ENCODE data around the gene RPL19. TPM values are rescaled to one million over a fixed set of nuclear protein-coding genes. Genes with fewer than 3 reads are reported as not detected.
"Not testable (repeated sequence)": the region's sequence is repeated elsewhere in the genome, so short reads cannot be mapped to it uniquely, and the experiment has no call there.

Gene RPL19
- total RNA-seq, 4 donors from 2014 or later, result 3,050 to 5,448 (median 3,578) TPM

DNA sequence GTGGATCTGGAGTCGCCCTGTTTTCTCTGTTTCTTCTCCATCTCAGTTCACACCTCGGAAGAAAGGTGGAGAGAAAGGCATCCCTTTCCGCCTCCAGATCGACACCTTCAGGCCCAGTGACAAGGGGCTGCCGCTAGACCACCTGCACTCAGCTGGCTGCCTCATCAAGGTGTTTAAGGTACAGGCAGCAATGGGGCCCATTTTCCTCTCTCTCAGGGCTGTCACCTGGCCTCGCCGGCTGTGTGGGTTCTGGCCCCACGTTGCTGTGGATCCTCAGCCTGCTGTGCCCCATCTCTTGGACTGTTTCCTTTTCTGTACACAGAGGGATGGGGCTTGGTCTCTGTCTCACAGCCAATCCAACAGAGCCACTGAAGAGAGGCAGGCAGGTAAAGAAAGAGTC, 43.1 kb downstream of the RPL19 start:
- TF ChIP-seq POLR2A (IDR thresholded peaks at IDR 0.05), result no peak
- H3K4me3 ChIP-seq (ENCODE audit: low read depth, poor library complexity, severe bottlenecking), result no peak overlapping the region
- DNase-seq (ENCODE audit: low spot score in 2 of 2), result peak in 1 of 2 donors; percentile 82
- WGBS, 2 donors, result 78 to 84% methylated on average over 8 of the region's 8 CpGs
- intact Hi-C loops (cut with DNase I; ENCODE audit: low total_unique reads), result no loop called here

GRCh38 chr17:39244016-39244599, 44.0 kb downstream of the RPL19 start:
- intact Hi-C loops (cut with DNase I; ENCODE audit: low total_unique reads), result no loop called here
- WGBS, 2 donors, result 48 to 57% methylated on average over 11 of the region's 11 CpGs
- DNase-seq (ENCODE audit: low spot score in 2 of 2), result peak in 1 of 2 donors; percentile 83
- no peak overlapping the region for H3K4me3 ChIP-seq (ENCODE audit: low read depth, poor library complexity, severe bottlenecking)
- no peak for TF ChIP-seq POLR2A (IDR thresholded peaks at IDR 0.05)
- TF ChIP-seq, protein P1, sequence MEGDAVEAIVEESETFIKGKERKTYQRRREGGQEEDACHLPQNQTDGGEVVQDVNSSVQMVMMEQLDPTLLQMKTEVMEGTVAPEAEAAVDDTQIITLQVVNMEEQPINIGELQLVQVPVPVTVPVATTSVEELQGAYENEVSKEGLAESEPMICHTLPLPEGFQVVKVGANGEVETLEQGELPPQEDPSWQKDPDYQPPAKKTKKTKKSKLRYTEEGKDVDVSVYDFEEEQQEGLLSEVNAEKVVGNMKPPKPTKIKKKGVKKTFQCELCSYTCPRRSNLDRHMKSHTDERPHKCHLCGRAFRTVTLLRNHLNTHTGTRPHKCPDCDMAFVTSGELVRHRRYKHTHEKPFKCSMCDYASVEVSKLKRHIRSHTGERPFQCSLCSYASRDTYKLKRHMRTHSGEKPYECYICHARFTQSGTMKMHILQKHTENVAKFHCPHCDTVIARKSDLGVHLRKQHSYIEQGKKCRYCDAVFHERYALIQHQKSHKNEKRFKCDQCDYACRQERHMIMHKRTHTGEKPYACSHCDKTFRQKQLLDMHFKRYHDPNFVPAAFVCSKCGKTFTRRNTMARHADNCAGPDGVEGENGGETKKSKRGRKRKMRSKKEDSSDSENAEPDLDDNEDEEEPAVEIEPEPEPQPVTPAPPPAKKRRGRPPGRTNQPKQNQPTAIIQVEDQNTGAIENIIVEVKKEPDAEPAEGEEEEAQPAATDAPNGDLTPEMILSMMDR (IDR thresholded peaks at IDR 0.05), result no peak

DNA sequence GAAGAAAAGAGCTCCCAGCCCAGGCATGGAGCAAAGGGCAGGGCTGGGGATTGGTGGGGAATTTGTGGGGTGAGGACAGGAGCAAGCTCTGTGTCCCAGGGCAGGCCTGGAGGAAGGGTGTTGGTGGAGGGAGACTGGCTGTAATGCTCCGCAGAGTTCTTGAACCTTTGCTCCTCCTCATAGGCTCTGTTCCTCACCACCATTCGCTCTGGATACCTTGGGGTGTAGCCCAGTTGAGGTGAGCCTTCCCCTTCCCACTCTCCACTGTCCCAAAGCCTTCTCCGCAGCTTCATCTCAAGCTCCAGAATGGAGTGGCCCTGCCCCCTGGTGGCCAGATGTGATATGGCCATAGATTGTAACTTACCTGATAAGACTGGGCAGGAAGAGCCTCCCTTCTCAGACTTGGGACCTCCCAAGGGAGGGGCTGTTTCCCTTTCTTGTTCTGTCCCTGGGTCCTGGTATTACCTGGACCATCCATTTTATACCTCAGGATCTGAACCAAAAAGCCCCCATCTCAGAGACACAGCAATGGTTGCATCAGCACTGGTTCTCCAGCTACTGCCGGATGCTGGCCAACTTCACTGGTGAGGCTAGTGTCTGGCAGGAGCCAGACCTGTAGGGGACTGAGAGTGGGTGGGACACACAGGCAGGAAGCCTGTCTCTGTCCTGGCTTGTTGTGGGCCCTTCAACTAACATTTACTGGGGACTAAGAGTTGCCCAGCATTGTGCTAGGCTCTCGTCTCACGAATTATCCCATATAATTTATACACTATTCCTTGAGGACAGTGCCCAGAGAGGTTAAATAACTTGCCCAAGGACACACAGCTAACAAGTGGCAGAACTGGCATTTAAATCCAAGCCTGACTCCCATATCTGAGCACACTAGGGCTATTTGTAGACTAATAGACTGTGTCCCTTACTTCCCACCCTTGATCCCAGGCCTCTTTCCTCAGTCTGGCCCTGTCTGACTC, 44.8 kb downstream of the RPL19 start:
- whole genome bisulfite sequencing, 2 donors, result 38 to 46% methylated on average over 6 of the region's 6 CpGs
- H3K4me3 ChIP-seq (ENCODE audit: low read depth, poor library complexity, severe bottlenecking), result no peak overlapping the region
- peak; percentile 86 to 98 for DNase-seq (ENCODE audit: low spot score in 2 of 2)
- intact Hi-C loops (cut with DNase I; ENCODE audit: low total_unique reads), result no loop called here
- TF ChIP-seq, protein P1 (IDR thresholded peaks at IDR 0.05), result peak in 1 of 3 donors; percentile 91
- TF ChIP-seq POLR2A (IDR thresholded peaks at IDR 0.05), result no peak

DNA sequence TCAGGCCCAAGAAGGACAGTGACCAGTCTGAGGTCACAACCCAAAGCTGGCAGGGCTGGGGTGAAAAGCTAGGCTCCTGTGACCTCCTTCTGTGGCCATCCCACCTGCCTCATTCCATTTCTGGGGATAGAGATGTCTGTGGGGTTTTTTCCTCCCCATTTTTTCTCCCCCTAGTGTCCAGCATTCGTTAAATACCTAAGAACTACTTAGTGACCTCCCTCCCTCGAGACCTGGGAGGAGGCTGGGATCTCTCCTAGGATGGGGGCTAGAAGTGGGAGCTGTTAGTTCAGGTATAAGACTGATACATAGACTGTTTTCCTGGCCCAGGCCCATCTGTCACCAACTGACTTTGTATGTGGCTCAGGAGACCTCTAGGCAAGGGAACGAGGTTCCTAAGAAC, 46.2 kb downstream of the RPL19 start:
- peak in 1 of 2 donors; percentile 40 for DNase-seq (ENCODE audit: low spot score in 2 of 2)
- WGBS, 2 donors, result 54 to 56% methylated on average over 3 of the region's 3 CpGs
- TF ChIP-seq, protein P1 (IDR thresholded peaks at IDR 0.05), result no peak
- no peak for TF ChIP-seq POLR2A (IDR thresholded peaks at IDR 0.05)
- intact Hi-C loops (cut with DNase I; ENCODE audit: low total_unique reads), result no loop called here
- no peak overlapping the region for H3K4me3 ChIP-seq (ENCODE audit: low read depth, poor library complexity, severe bottlenecking)

DNA sequence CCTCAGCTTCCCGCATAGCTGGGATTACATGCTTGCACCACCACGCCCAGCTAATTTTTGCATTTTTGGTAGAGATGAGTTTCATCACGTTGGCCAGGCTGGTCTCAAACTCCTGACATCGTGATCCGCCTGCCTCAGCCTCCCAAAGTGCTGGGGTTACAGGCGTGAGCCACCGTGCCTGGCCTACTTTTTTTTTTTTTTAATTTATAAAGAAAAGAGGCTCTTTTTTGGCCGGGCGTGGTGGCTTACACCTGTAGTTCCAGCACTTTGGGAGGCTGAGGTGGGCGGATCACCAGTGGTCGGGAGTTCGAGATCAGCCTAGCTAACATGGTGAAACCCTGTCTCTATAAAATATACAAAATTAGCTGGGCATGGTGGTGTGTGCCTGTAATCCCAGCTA, 50.0 kb downstream of the RPL19 start:
- intact Hi-C loops (cut with DNase I; ENCODE audit: low total_unique reads); H3K4me3 ChIP-seq (ENCODE audit: low read depth, poor library complexity, severe bottlenecking): not testable (repeated sequence)
- peak in 1 of 2 donors; percentile 68 for DNase-seq (ENCODE audit: low spot score in 2 of 2)
- 92 to 95% methylated on average over 12 of the region's 12 CpGs for WGBS, 2 donors

- WGBS, 2 donors, result 64 to 71% methylated on average over 1 of the region's 1 CpG
- intact Hi-C loops (cut with DNase I; ENCODE audit: low total_unique reads), result no loop called here
- H3K4me3 ChIP-seq (ENCODE audit: low read depth, poor library complexity, severe bottlenecking), result no peak overlapping the region
- DNase-seq (ENCODE audit: low spot score in 2 of 2), result no peak
- TF ChIP-seq, protein P1 (IDR thresholded peaks at IDR 0.05), result no peak
- no peak for TF ChIP-seq POLR2A (IDR thresholded peaks at IDR 0.05)
These were observed 51.9 kb downstream of the RPL19 start for GRCh38 chr17:39251997-39252396.

All from lower leg skin (tissue), 4 donors.